ENCODE measurements around the gene GNB1L. TPM values are rescaled to one million over a fixed set of nuclear protein-coding genes. Genes with fewer than 3 reads are reported as not detected.

The GNB1L gene
- total and polyA plus RNA-seq, 9 of the 15 experiments (the other 6 are each of a cell fraction or from before 2014, with no cell fraction given): 0.56 to 50.5 (median 10.2) TPM

DNA sequence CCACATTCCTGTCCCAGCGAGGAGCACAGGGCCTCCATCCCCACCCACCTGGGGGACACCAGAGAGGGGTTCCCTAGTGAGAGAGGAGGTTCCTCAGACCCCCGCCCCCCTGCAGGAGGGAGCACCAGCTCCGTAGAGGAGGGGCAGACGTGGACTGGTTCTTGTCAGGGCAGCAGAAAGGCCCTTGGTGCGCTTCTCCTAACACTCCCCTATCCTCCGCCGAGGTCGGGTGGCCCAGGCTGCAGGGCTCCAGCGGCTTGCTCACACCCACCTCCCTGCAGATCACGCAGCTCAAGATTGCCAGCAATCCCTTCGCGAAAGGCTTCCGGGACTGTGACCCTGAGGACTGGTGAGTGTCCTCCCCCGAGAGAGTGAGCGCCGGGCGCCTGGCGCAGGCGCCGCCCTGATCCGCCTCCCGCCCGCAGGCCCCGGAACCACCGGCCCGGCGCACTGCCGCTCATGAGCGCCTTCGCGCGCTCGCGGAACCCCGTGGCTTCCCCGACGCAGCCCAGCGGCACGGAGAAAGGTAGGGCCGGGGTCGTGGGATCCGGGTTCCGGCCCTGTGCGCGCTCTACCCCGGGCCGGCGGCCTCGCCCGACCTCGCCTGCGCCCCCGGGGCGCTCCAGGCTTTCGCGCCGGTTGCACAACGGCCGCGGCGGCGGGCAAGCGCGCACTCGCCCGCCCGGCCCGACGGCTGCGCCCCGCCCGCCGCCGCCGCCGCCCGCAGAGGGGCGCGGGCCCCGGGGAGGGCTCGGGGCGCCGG is 89.0 kb downstream of the GNB1L start (continued):
- TF ChIP-seq, protein P1, sequence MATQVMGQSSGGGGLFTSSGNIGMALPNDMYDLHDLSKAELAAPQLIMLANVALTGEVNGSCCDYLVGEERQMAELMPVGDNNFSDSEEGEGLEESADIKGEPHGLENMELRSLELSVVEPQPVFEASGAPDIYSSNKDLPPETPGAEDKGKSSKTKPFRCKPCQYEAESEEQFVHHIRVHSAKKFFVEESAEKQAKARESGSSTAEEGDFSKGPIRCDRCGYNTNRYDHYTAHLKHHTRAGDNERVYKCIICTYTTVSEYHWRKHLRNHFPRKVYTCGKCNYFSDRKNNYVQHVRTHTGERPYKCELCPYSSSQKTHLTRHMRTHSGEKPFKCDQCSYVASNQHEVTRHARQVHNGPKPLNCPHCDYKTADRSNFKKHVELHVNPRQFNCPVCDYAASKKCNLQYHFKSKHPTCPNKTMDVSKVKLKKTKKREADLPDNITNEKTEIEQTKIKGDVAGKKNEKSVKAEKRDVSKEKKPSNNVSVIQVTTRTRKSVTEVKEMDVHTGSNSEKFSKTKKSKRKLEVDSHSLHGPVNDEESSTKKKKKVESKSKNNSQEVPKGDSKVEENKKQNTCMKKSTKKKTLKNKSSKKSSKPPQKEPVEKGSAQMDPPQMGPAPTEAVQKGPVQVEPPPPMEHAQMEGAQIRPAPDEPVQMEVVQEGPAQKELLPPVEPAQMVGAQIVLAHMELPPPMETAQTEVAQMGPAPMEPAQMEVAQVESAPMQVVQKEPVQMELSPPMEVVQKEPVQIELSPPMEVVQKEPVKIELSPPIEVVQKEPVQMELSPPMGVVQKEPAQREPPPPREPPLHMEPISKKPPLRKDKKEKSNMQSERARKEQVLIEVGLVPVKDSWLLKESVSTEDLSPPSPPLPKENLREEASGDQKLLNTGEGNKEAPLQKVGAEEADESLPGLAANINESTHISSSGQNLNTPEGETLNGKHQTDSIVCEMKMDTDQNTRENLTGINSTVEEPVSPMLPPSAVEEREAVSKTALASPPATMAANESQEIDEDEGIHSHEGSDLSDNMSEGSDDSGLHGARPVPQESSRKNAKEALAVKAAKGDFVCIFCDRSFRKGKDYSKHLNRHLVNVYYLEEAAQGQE (IDR thresholded peaks at IDR 0.05; ENCODE audit: borderline replicate concordance): peak; percentile 43
- TF ChIP-seq, protein P1 (CRISPR knock-in tag; IDR thresholded peaks at IDR 0.05; ENCODE audit: low read depth): no peak
- TF ChIP-seq JUND (IDR thresholded peaks at IDR 0.05; ENCODE audit: borderline replicate concordance, low read depth, low read length) (peak; percentile 9; the same call in 1 of the 2 replicates), JUND (tag; IDR thresholded peaks at IDR 0.05; ENCODE audit: borderline replicate concordance, low read depth, low read length) (no peak), SNAPC5 (CRISPR knock-in tag; IDR thresholded peaks at IDR 0.05) (no peak), HMGN3 (IDR thresholded peaks at IDR 0.05; ENCODE audit: borderline replicate concordance, extremely low read depth, insufficient read length, low read depth, low read length) (peak; percentile 29), ZNF511 (CRISPR knock-in tag; IDR thresholded peaks at IDR 0.05) (no peak), ZNF224 (CRISPR knock-in tag; IDR thresholded peaks at IDR 0.05) (no peak), DDX20 (tag; IDR thresholded peaks at IDR 0.05; ENCODE audit: low read depth) (no peak), NEUROD1 (IDR thresholded peaks at IDR 0.05; ENCODE audit: borderline replicate concordance, low read depth, low read length, partially characterized antibody) (no peak), PHTF2 (CRISPR knock-in tag; IDR thresholded peaks at IDR 0.05) (no peak), PHF21A (IDR thresholded peaks at IDR 0.05; ENCODE audit: borderline replicate concordance, low read depth) (no peak), TCF7L2 (IDR thresholded peaks at IDR 0.05; ENCODE audit: low read depth, low read length) (no peak)
- TF ChIP-seq, protein P2, sequence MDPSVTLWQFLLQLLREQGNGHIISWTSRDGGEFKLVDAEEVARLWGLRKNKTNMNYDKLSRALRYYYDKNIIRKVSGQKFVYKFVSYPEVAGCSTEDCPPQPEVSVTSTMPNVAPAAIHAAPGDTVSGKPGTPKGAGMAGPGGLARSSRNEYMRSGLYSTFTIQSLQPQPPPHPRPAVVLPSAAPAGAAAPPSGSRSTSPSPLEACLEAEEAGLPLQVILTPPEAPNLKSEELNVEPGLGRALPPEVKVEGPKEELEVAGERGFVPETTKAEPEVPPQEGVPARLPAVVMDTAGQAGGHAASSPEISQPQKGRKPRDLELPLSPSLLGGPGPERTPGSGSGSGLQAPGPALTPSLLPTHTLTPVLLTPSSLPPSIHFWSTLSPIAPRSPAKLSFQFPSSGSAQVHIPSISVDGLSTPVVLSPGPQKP (CRISPR knock-in tag; IDR thresholded peaks at IDR 0.05): no peak
- TF ChIP-seq, protein P3, sequence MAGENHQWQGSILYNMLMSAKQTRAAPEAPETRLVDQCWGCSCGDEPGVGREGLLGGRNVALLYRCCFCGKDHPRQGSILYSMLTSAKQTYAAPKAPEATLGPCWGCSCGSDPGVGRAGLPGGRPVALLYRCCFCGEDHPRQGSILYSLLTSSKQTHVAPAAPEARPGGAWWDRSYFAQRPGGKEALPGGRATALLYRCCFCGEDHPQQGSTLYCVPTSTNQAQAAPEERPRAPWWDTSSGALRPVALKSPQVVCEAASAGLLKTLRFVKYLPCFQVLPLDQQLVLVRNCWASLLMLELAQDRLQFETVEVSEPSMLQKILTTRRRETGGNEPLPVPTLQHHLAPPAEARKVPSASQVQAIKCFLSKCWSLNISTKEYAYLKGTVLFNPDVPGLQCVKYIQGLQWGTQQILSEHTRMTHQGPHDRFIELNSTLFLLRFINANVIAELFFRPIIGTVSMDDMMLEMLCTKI (IDR thresholded peaks at IDR 0.05; ENCODE audit: partially characterized antibody): no peak
